Cardiac atrium fibroblast (primary cell): ENCODE results near the gene FGB. TPM values are rescaled to one million over a fixed set of nuclear protein-coding genes. Genes with fewer than 3 reads are reported as not detected.

Source experiments
- total RNA-seq: library from RNA; depleted of rRNA; stranded (reverse); fragments of >200 nt; gene quantifications from 2 replicates; pipeline ENCODE4 v1.2.3, GENCODE V29; 2015

FGB gene
- total RNA-seq, result not detected in 2 replicates

GRCh38 chr4:154562697-154563254 lies at the start of gene FGB:
Gene FGB (plus strand): TSS chr4:154563011. CDS start chr4:154563019, 8 bp downstream.

DNA sequence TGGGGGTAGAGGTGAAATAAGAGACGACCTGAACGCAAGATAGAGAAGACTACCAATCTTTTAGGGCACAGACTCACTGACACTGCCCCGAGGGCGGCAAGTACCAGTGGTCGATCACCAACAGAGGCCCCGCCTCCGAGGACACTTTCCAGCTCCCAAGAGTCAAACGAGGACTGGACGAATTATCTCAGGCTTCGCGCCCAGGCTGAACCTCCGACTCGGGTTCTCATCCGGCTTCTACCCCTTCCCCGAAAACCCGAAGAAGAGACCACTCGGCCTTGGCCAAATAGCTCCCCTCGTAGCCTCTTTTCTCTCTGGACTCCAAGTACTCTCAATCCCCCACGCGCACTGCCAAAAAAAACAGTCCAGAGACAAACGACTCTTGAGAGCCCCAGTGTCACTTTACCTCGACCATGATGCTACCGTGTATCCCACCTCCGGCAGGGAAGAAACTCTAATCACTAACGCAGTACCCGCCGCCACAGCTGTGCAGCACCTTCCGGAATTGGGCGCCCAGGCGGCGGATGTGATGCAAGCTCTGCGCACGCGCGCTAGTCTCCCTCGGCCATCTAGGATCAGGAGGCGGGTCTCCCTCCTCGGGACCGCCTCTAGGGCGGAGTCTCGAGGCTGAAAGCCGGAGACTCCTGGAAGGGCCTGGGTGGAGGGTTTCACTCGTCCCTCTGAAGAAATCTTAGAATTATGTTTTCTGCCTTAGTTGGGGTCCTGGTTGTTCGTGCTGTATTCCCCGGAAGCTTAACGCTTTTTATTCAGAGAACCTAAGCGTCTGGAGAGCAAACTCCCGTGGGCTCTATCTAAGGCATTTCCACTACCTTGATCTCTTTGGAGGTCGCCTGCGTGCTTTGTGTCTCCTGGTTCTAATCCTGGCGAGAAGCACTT lies 12.7 kb upstream of the FGB start, which contains the start of gene PLRG1:
TSS of gene PLRG1 (minus strand) at position 507 of the 897 bp plus-strand sequence. CDS start at position 415, 92 bp downstream.

DNA sequence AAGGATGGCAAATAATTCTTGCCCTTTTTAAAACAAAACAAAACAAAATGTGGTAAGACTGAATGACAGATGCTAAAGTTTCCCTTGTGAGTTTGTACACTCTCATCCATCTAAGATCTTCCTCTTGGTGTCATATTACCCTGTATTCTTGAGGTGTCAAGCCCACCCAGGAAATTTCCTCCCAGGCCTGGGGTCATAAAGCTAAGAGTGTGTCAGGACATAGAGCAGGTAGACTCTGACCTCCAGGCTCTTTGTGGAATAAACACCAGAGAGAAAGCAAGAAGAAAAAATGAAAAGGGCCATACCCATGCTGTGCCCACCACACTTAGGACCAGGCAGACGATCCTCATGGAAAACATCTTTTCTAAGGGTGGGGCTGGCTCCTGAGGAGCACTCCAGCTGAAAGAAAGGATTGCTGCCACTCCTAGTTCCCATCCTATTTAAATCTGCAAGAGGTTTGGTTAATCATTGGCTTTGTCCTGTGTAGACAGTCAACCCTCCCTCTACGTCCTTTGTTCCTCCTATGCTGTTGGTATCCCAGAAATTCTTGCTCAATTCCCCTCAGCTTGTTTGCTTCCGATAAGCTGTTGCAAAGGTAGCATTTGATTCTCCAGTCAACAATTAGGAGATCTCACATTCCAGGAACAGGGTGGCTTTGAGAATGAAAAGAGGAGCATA lies 27.7 kb downstream of the FGB start, which contains the start of gene FGA:
TSS of gene FGA (minus strand) at position 414 of the 678 bp plus-strand sequence. CDS start at position 359, 55 bp downstream.

GRCh38 chr4:154612472-154613414 lies 49.9 kb downstream of the FGB start, which contains the start of gene FGG:
Gene FGG (minus strand): TSS chr4:154612656. CDS start chr4:154612609, 47 bp downstream.

Other genes with a start within 250 kb of the FGB start
- not detected in 2 replicates for gene DCHS2, start 71.2 kb upstream of the FGB start, total RNA-seq
- gene PLRG1, start 12.6 kb upstream of the FGB start, total RNA-seq, result 39.0 and 58.1 TPM in 2 replicates
- not detected in 2 replicates for gene FGA, start 27.7 kb downstream of the FGB start, total RNA-seq
- gene FGG, start 49.6 kb downstream of the FGB start, total RNA-seq, result not detected in 2 replicates
- gene LRAT, start 181.0 kb downstream of the FGB start, total RNA-seq, result 0.36 and 1.8 TPM in 2 replicates
- not detected in 2 replicates for gene RBM46, start 218.3 kb downstream of the FGB start, total RNA-seq